Measurements from ENCODE around the gene MRFAP1L1. TPM values are rescaled to one million over a fixed set of nuclear protein-coding genes. Genes with fewer than 3 reads are reported as not detected.

The MRFAP1L1 gene
- total RNA-seq, 1 donor from 2014 or later = 44.7 TPM

DNA sequence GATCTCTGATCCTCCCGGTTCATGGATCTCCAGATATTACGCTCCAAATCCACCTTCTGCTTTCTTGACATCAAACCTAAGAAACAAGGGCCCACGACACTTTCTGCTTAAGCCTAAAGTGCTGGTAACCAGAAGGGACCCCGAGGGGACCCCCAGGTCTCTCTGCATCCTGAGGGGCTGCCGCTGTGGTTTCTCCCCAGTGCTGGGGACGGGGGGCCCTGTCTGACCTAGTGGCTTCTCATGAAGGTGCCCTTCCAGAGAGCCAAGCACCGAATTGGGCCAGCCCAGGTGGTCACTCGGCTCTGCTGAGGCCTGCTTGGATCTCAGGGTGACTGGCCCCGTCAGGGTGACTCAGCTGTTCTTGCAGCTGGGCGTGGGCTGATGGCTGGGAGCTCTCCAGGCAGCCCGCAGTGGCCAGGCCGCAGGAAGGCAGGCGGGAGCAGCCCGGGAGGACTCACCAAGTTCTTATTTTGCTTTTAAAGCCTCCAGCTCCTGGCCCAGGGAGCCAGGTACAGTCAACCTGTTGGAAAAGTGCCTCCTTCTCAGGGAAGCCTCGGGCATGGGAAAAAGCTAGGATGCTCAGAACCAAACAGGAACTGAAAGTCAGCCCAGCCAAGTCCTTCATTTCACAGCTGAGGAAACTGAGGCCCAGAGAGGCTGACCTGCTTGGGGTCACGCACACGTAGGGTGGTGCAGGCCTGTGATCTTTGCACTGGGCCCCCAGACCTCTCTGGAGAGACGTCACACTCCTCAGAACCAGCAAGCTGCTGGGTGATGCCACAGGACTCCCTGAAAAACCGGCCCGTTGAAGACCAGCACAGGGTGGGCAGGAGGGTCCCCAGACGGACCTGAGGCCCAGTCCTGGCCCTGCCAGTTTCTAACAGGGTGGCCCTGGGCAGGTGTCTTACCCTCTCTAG, 23.0 kb upstream of the MRFAP1L1 start:
- TF ChIP-seq CTCF (IDR thresholded peaks at IDR 0.05) = no peak
- H3K36me3 Mint-ChIP-seq (ENCODE audit: low read depth) = no peaks in the 10 kb centered on the region
- no peak overlapping the region for H3K4me3 Mint-ChIP-seq (ENCODE audit: unreplicated experiment)
- H3K27ac Mint-ChIP-seq (ENCODE audit: unreplicated experiment) = peak overlapping the region; percentile 96
- no peak for DNase-seq (ENCODE audit: low spot score)
- H3K9me3 Mint-ChIP-seq (ENCODE audit: low read depth) = no peaks in the 10 kb centered on the region
- no peaks in the 10 kb centered on the region for H3K27me3 Mint-ChIP-seq (ENCODE audit: low read depth)
- peaks cover 24% of the 10 kb centered on the region for H3K4me1 Mint-ChIP-seq (ENCODE audit: low read depth)

DNA sequence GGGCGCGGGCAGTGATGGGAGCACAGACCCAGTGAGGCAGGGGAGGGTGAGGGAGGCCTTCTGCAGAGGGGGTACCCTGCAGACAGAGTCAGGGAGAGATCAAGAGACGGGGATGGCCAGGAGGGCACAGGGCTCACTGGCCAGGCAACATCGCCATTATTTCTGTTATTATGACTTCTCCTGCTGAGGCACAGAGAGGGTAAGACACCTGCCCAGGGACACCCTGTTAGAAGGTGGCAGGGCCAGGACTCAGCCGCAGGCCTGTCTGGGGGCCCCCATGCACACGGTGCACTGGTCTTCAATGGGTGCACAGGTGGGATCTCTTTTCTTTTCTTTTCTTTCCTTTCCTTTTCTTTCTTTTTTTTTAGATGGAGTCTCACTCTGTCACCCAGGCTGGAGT, 22.1 kb upstream of the MRFAP1L1 start:
- Mint-ChIP-seq H3K9me3 (ENCODE audit: low read depth) (no peaks in the 10 kb centered on the region), H3K36me3 (ENCODE audit: low read depth) (no peaks in the 10 kb centered on the region), H3K27ac (ENCODE audit: unreplicated experiment) (peak overlapping the region; percentile 96), H3K4me3 (ENCODE audit: unreplicated experiment) (no peak overlapping the region), H3K4me1 (ENCODE audit: low read depth) (peaks cover 30% of the 10 kb centered on the region), H3K27me3 (ENCODE audit: low read depth) (no peaks in the 10 kb centered on the region)
- TF ChIP-seq CTCF (IDR thresholded peaks at IDR 0.05) = no peak
- DNase-seq (ENCODE audit: low spot score) = no peak

DNA sequence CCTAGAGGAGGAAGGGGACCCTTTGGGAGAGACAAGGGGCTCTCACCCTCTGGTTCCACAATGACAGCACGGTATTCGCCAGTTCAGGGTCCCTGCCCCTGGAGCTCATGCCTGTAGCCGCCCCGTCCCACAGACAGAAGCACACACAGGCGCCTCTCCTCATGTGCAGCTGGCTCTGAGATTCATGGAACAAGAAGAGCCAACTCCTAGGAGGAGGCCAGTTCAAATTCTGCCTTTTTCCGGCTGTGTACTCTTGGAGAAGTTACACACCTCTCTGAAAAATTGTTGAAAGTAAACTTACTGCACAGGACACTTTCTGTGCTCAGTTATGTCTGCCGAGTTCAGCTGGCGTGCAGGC, 21.6 kb upstream of the MRFAP1L1 start:
- peak overlapping the region; percentile 68 for H3K27ac Mint-ChIP-seq (ENCODE audit: unreplicated experiment)
- no peak overlapping the region for H3K4me3 Mint-ChIP-seq (ENCODE audit: unreplicated experiment)
- no peaks in the 10 kb centered on the region for H3K27me3 Mint-ChIP-seq (ENCODE audit: low read depth)
- no peaks in the 10 kb centered on the region for H3K9me3 Mint-ChIP-seq (ENCODE audit: low read depth)
- H3K4me1 Mint-ChIP-seq (ENCODE audit: low read depth) = peaks cover 33% of the 10 kb centered on the region
- H3K36me3 Mint-ChIP-seq (ENCODE audit: low read depth) = no peaks in the 10 kb centered on the region
- no peak for DNase-seq (ENCODE audit: low spot score)
- no peak for TF ChIP-seq CTCF (IDR thresholded peaks at IDR 0.05)

DNA sequence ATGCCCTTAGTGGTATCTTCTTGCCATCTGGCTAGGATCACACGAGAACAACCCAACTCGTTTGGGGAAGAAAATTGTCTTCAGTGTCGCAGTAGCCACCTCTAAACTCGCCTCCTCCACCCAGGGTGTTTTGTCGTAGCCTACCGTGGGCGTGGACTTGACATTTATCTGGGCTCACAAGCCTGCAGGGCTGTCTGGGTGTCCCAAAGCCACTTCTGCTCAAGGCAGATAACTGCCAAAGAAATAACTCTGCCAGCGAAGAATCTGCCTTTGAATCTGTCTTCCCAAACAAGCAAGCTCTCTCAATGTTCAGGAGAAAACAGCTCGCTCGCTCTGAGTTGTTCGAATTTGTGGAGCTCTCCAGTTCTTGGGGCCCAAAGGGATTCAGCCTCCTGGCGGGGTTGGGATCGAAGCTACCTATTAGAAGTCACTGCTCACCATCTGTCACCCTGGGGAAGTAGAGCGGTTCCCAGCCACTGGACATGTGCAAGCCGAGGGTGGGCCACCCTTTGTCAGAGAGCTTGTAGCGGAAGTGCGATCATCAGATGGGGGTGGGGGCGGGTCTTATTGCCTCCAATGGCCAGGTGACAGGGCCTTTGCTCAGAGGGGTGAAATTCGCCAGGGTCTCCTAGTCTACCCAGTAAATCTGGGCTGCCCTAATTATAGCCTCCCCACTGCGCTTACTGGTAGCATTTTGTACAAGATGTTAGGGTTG, 21.1 kb upstream of the MRFAP1L1 start:
- peaks cover 33% of the 10 kb centered on the region for H3K4me1 Mint-ChIP-seq (ENCODE audit: low read depth)
- H3K27me3 Mint-ChIP-seq (ENCODE audit: low read depth) = no peaks in the 10 kb centered on the region
- no peak overlapping the region for H3K27ac Mint-ChIP-seq (ENCODE audit: unreplicated experiment)
- H3K9me3 Mint-ChIP-seq (ENCODE audit: low read depth) = no peaks in the 10 kb centered on the region
- H3K36me3 Mint-ChIP-seq (ENCODE audit: low read depth) = no peaks in the 10 kb centered on the region
- DNase-seq (ENCODE audit: low spot score) = no peak
- no peak overlapping the region for H3K4me3 Mint-ChIP-seq (ENCODE audit: unreplicated experiment)
- TF ChIP-seq CTCF (IDR thresholded peaks at IDR 0.05) = no peak

DNA sequence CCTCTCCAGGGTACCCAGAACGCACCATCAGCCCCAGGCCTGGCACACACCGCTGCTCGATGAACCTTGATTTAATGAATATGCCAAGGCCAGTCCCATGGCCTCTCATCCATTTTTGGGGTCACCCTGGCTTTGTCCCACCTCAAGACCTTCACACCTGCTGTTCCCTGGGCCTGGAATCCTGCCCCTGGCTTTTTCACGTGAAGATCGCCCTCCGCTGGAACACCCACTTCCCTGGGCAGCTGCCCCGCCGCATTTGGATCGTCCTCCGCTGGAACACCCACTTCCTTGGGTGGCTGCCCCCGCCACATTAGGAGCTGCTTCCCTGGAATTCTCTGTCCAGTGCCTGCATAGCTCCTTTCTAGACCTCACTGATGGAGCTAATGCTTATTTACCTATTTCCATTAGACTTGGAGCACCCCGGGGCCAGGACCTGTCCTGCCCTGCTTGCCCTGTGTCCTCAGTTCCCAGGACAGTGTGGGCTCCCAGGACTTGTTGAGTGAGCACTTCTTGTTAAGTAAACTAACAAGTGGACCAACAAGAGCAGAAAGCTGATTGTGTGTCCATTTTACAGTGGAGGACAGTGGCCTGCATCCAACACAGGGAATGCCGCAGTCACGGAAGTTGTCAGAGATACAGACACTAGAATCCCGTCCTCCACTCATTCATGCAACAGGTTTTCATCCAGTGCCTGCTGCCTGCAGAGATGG, 18.8 kb upstream of the MRFAP1L1 start:
- Mint-ChIP-seq H3K27ac (ENCODE audit: unreplicated experiment) (peak overlapping the region; percentile 57), H3K36me3 (ENCODE audit: low read depth) (no peaks in the 10 kb centered on the region)

More for the DNA sequence above, 18.8 kb upstream of the MRFAP1L1 start:
- Mint-ChIP-seq H3K4me3 (ENCODE audit: unreplicated experiment) (no peak overlapping the region), H3K27me3 (ENCODE audit: low read depth) (no peaks in the 10 kb centered on the region), H3K9me3 (ENCODE audit: low read depth) (no peaks in the 10 kb centered on the region), H3K4me1 (ENCODE audit: low read depth) (peaks cover 36% of the 10 kb centered on the region)
- no peak for TF ChIP-seq CTCF (IDR thresholded peaks at IDR 0.05)
- DNase-seq (ENCODE audit: low spot score) = no peak

Measured in chondrocyte (in vitro differentiated cells).